B cell (primary cell): ENCODE data around the gene CDC20B. TPM values are rescaled to one million over a fixed set of nuclear protein-coding genes. Genes with fewer than 3 reads are reported as not detected.

Source experiments
- ATAC-seq: fragments of 200-7000 bp; cut with Tn5 transposase; one replicate; pipeline ENCODE4 v1.10.0; 2021; ENCODE audit warnings: low read depth, mild to moderate bottlenecking, moderate number of reproducible peaks, moderate library complexity
- CTCF ChIA-PET: fragments of 350-600 bp; sonication (Branson Sonifier 250); formaldehyde crosslinking; loops from one replicate; lab custom pipeline; 2021; ENCODE audit warnings: antibody characterized with exemption, inconsistent platforms; lab: Charles Lee
- POLR2A ChIA-PET: fragments of 350-600 bp; sonication (Branson Sonifier 250); formaldehyde crosslinking; loops from one replicate; lab custom pipeline; 2021; ENCODE audit warnings: antibody characterized with exemption; lab: Charles Lee
- DNase-seq: peaks from one replicate; pipeline ENCODE4 v3.0.0; 2013
- H2AFZ ChIP-seq: 2 replicates; pipeline ENCODE4 v1.6.1; 2012; ENCODE audit warnings: mild to moderate bottlenecking, low read depth, low read length; ENCODE audit not compliant: insufficient read depth, poor library complexity, severe bottlenecking
- H3K27ac ChIP-seq, 2 donors: 1 replicate in 1 of 2; 2 replicates in 1 of 2; pipeline ENCODE4 v1.5.1; 2012 to 2013; ENCODE audit warnings: low read length in 2 of 2, mild to moderate bottlenecking in 2 of 2, moderate library complexity in 1 of 2
- H3K27me3 ChIP-seq, 4 experiments: fragments of 200-600 bp in 1 of 4; sonication (generic) in 1 of 4; replicated peaks in 1 of 4; 1 replicate in 2 of 4; 2 replicates in 2 of 4; pipeline versions ENCODE4 v1.6.1 to v1.7.0; 2013 to 2016; ENCODE audit warnings: low read length in 3 of 4, mild to moderate bottlenecking in 2 of 4, mixed read lengths in 1 of 4, moderate library complexity in 1 of 4; ENCODE audit not compliant: insufficient read depth in 4 of 4, control insufficient read depth in 3 of 4; ENCODE audit errors: control extremely low read depth in 1 of 4
- H3K36me3 ChIP-seq, 2 experiments: replicated peaks in 1 of 2; 1 replicate in 1 of 2; 2 replicates in 1 of 2; pipeline versions ENCODE4 v1.6.1 to v1.7.1; 2013; ENCODE audit warnings: low read length in 1 of 2; ENCODE audit not compliant: insufficient read depth in 2 of 2, control insufficient read depth in 1 of 2; ENCODE audit errors: control extremely low read depth in 1 of 2, extremely low read depth in 1 of 2
- H3K4me1 ChIP-seq, 2 donors: fragments of 200-600 bp in 1 of 2; sonication (generic) in 1 of 2; 1 replicate in 1 of 2; 2 replicates in 1 of 2; pipeline versions ENCODE4 v1.5.1 to v1.6.1; 2013 to 2017; ENCODE audit warnings: low read length in 2 of 2; ENCODE audit not compliant: control insufficient read depth in 2 of 2, insufficient read depth in 2 of 2
- H3K4me2 ChIP-seq: replicated peaks from 2 replicates; pipeline ENCODE3; 2012; ENCODE audit warnings: mild to moderate bottlenecking, low read depth, low read length; ENCODE audit not compliant: poor library complexity, severe bottlenecking
- H3K4me3 ChIP-seq, 5 experiments: fragments of 200-600 bp in 1 of 5; sonication (generic) in 1 of 5; 1 replicate in 3 of 5; 2 replicates in 2 of 5; pipeline versions ENCODE4 v1.5.1 to v1.7.0; 2011 to 2016; ENCODE audit warnings: low read length in 4 of 5, mild to moderate bottlenecking in 4 of 5, low read depth in 2 of 5, control low read depth in 1 of 5, moderate library complexity in 1 of 5; ENCODE audit not compliant: insufficient read depth in 1 of 5; ENCODE audit errors: control extremely low read depth in 1 of 5, extremely low read depth in 1 of 5
- H3K79me2 ChIP-seq: fragments of 200-600 bp; sonication (generic); one replicate; pipeline ENCODE4 v1.6.0; 2016; ENCODE audit warnings: low read length; ENCODE audit not compliant: control insufficient read depth, insufficient read depth
- H3K9ac ChIP-seq: fragments of 200-600 bp; sonication (generic); 2 replicates; pipeline ENCODE4 v1.6.1; 2017; ENCODE audit warnings: mild to moderate bottlenecking, low read length, moderate library complexity
- H3K9me3 ChIP-seq, 3 donors: one replicate each; pipeline versions ENCODE4 v1.6.1 to v1.7.1; 2013; ENCODE audit warnings: low read length in 2 of 3; ENCODE audit not compliant: control insufficient read depth in 2 of 3, insufficient read depth in 1 of 3; ENCODE audit errors: control extremely low read depth in 1 of 3
- H4K20me1 ChIP-seq: 2 replicates; pipeline ENCODE4 v1.6.0; 2012; ENCODE audit warnings: mild to moderate bottlenecking, low read length; ENCODE audit not compliant: insufficient read depth, control insufficient read depth, poor library complexity, severe bottlenecking
- H3K27ac Mint-ChIP-seq: one replicate; pipeline ENCODE4 v1.8.0; 2021; ENCODE audit warnings: mixed read lengths
- H3K27me3 Mint-ChIP-seq: one replicate; pipeline ENCODE4 v1.8.0; 2021; ENCODE audit warnings: mixed read lengths
- H3K4me1 Mint-ChIP-seq: one replicate; pipeline ENCODE4 v1.8.0; 2021; ENCODE audit warnings: mixed read lengths
- H3K4me3 Mint-ChIP-seq: one replicate; pipeline ENCODE4 v1.8.0; 2021; ENCODE audit warnings: mixed read lengths
- H3K9me3 Mint-ChIP-seq: one replicate; pipeline ENCODE4 v1.8.0; 2022; ENCODE audit warnings: mixed read lengths; ENCODE audit not compliant: insufficient read depth
- EZH2 ChIP-seq: IDR thresholded peaks from 2 replicates; pipeline ENCODE4 v1.6.1; 2012; ENCODE audit warnings: borderline replicate concordance, low read depth, mild to moderate bottlenecking, moderate library complexity, low read length; ENCODE audit not compliant: insufficient read depth, poor library complexity, severe bottlenecking
- WGBS: methylation state at CpG from one replicate; pipeline ENCODE4 v1.1.5; 2013; ENCODE audit warnings: missing lambda C conversion rate; ENCODE audit not compliant: insufficient coverage; 5-methylcytosine and 5-hydroxymethylcytosine counted together
- intact Hi-C: fragments of 100-400 bp; cut with micrococcal nuclease; formaldehyde crosslinking; loops from one replicate; pipeline ENCODE4 v1.10.0; 2022
- polyA plus RNA-seq: library from polyadenylated mRNA; depleted of rRNA; stranded (reverse); fragments of >200 nt; gene quantifications from 2 replicates; pipeline ENCODE4 v1.2.3, GENCODE V29; 2012
- total RNA-seq, 2 donors: library from RNA; stranded (reverse); fragments of 120-200 nt in 1 of 2; gene quantifications; 1 replicate in 1 of 2; 2 replicates in 1 of 2; pipeline versions ENCODE4 v1.2.3 to v1.2.4, GENCODE V29; 2013 to 2022
- TF ChIP-seq, protein P1 (sequence below): fragments of 200-600 bp; IDR thresholded peaks from one replicate; pipeline ENCODE4 v1.8.0; 2022; ENCODE audit warnings: antibody characterized with exemption, mild to moderate bottlenecking

Gene CDC20B
- total and polyA plus RNA-seq, 2 donors (not counting 1 experiment from before 2014, with no cell fraction given), result 0.09 TPM; not detected in 1

DNA sequence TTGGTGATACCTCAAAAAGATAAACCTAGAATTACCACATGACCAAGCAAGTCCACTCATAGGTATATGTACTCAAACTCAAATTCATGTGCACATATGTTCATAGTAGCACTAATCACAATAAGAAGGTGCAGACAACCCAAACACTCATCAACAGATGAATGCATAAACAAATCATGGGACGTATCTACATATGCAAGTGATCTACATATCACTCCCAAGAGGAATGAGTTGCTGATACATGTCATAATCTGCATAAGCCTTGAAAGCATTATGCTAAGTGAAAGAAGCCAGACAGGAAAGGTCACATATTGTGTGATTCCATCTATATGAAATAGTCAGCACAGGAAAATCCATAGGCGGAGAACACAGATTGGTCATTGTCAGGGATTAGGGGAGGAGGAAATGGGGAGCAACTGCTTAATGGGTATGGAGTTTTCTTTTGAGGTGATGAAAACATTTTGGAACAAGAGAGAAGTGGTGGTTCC lies 23.6 kb downstream of the CDC20B start:
- Histone ChIP-seq H3K4me2 (no peak overlapping the region), H3K27ac (no peak overlapping the region), H3K4me1 (peaks cover 4% of the 10 kb centered on the region in 2 donors), H4K20me1 (no peaks in the 10 kb centered on the region), H3K27me3 (peaks cover 0 to 7% (median 1%) of the 10 kb centered on the region in 4 experiments), H3K9me3 (peaks cover 0 to 3% (median 0%) of the 10 kb centered on the region in 3 donors), H3K4me3 (no peak overlapping the region), H3K9ac (no peak overlapping the region), H3K79me2 (no peaks in the 10 kb centered on the region), H2AFZ (no peak overlapping the region), H3K36me3 (no peaks in the 10 kb centered on the region)
- ATAC-seq (no peak), DNase-seq (no peak)
- POLR2A ChIA-PET, result no interaction called here
- Mint-ChIP-seq H3K4me1 (peaks cover 2% of the 10 kb centered on the region), H3K27me3 (peaks cover 23% of the 10 kb centered on the region), H3K9me3 (no peaks in the 10 kb centered on the region), H3K27ac (no peak overlapping the region), H3K4me3 (no peak overlapping the region)
- CTCF ChIA-PET, result no interaction called here
- 100% methylated on average over 1 of the region's 2 CpGs for WGBS
- intact Hi-C loops, result loop anchor here (10.0 kb wide), 1 partner anchor 835 kb away; the partner anchor contains the start of gene ARL15
- TF ChIP-seq EZH2, result no peak
- TF ChIP-seq, protein P1, sequence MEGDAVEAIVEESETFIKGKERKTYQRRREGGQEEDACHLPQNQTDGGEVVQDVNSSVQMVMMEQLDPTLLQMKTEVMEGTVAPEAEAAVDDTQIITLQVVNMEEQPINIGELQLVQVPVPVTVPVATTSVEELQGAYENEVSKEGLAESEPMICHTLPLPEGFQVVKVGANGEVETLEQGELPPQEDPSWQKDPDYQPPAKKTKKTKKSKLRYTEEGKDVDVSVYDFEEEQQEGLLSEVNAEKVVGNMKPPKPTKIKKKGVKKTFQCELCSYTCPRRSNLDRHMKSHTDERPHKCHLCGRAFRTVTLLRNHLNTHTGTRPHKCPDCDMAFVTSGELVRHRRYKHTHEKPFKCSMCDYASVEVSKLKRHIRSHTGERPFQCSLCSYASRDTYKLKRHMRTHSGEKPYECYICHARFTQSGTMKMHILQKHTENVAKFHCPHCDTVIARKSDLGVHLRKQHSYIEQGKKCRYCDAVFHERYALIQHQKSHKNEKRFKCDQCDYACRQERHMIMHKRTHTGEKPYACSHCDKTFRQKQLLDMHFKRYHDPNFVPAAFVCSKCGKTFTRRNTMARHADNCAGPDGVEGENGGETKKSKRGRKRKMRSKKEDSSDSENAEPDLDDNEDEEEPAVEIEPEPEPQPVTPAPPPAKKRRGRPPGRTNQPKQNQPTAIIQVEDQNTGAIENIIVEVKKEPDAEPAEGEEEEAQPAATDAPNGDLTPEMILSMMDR, result no peak

DNA sequence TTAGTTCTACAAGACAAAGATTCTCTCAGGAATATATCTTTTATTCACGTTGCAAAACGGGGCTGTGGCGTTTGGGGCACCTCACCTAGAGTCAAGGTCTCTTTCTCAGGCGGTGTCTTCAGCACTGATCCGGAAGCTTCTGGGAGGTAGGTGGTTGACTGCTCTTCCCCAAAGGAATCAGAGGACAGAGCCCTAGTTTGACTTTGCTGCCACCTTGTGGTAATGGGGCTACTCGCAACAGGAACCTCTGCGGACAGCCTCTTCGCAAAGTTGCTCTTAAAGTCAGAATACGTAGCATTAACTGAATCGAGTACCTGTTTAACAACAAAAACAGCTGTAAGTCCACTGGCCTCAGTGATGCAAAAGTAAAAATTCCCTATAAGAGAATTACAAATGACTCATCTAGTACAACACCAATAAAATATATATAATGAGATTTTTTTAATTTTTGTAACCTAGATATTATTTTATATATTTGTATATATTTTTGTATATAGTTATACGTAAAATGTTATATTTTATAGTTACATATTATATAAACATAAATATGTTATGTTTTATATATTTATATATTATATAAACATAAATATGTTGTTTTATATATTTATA lies 26.3 kb downstream of the CDC20B start:
- CTCF ChIA-PET, result interaction anchor here (0.6 to 2.8 kb wide), 5 partner anchors 12 to 900 kb away, joined by 3 to 12 read pairs (median 9); partner anchors contain the start of genes GPX8 and SNX18
- intact Hi-C loops, result loop anchor here (1.0 to 10.0 kb wide), 2 partner anchors 240 to 832 kb away; partner anchors contain the start of gene ARL15
- H3K36me3 ChIP-seq, result no peaks in the 10 kb centered on the region
- H3K9ac ChIP-seq, result no peak overlapping the region
- peaks cover 0 to 2% (median 0%) of the 10 kb centered on the region in 4 experiments for H3K27me3 ChIP-seq
- H3K9me3 ChIP-seq, result no peaks in the 10 kb centered on the region
- H3K4me3 ChIP-seq, result no peak overlapping the region
- ATAC-seq (peak; percentile 82), DNase-seq (peak; percentile 74)
- POLR2A ChIA-PET, result no interaction called here
- H3K79me2 ChIP-seq, result no peaks in the 10 kb centered on the region
- H3K27ac Mint-ChIP-seq, result no peak overlapping the region
- H3K27me3 Mint-ChIP-seq, result peaks cover 16% of the 10 kb centered on the region
- peaks cover 2% of the 10 kb centered on the region for H3K4me1 Mint-ChIP-seq
- no peak overlapping the region for H3K4me3 Mint-ChIP-seq
- peak overlapping the region; percentile 18 for H3K4me2 ChIP-seq
- H4K20me1 ChIP-seq, result no peaks in the 10 kb centered on the region
- no peak overlapping the region for H2AFZ ChIP-seq
- H3K4me1 ChIP-seq, result peaks cover 4% of the 10 kb centered on the region in 2 donors
- 6% methylated on average over 2 of the region's 11 CpGs for WGBS
- H3K9me3 Mint-ChIP-seq, result no peaks in the 10 kb centered on the region
- TF ChIP-seq, protein P1, result peak; percentile 97
- no peak for TF ChIP-seq EZH2
- H3K27ac ChIP-seq, result no peak overlapping the region
